T-helper 22 cell (primary cell): ENCODE results near the gene MAGEA3.
"Not testable (repeated sequence)": the region's sequence is repeated elsewhere in the genome, so short reads cannot be mapped to it uniquely, and the experiment has no call there.

Experiments used
- DNase-seq: peaks from one replicate; pipeline ENCODE4 v3.0.0-alpha.2; 2020; ENCODE audit warnings: low read depth

Gene MAGEA3

GRCh38 chrX:152736528-152736927 lies 37.9 kb downstream of the MAGEA3 start:
- DNase-seq = not testable (repeated sequence)

- DNase-seq = no peak
These were observed 40.0 kb downstream of the MAGEA3 start for GRCh38 chrX:152738560-152738959.
